GM23338 (cell line): Measurements from ENCODE around the gene KRT81. TPM values are rescaled to one million over a fixed set of nuclear protein-coding genes. Genes with fewer than 3 reads are reported as not detected.

Experiments
- CREB1 ChIP-seq: fragments of 250-450 bp; sonication (Bioruptor Pico); IDR thresholded peaks from 2 replicates; pipeline ENCODE4 v1.5.0; 2020; ENCODE audit warnings: low read depth, mild to moderate bottlenecking, moderate library complexity
- EZH2 ChIP-seq: fragments of 200-600 bp; sonication (generic); IDR thresholded peaks from one replicate; pipeline ENCODE4 v1.8.0; 2017; ENCODE audit warnings: antibody characterized with exemption, mild to moderate bottlenecking, low read depth; ENCODE audit not compliant: unreplicated experiment
- EZH2phosphoT487 ChIP-seq: fragments of 200-600 bp; sonication (generic); IDR thresholded peaks from one replicate; pipeline ENCODE4 v1.8.1; 2018; ENCODE audit warnings: antibody characterized with exemption; ENCODE audit not compliant: unreplicated experiment
- POLR2AphosphoS5 ChIP-seq: IDR thresholded peaks from 2 replicates; pipeline ENCODE4 v1.6.1; 2016; ENCODE audit warnings: antibody characterized with exemption, low read depth
- STAT1 ChIP-seq: IDR thresholded peaks from one replicate; pipeline ENCODE4 v1.6.1; 2016; ENCODE audit warnings: antibody characterized with exemption; ENCODE audit not compliant: unreplicated experiment
- ZNF331 ChIP-seq: fragments of 250-450 bp; sonication (Bioruptor Pico); IDR thresholded peaks from 2 replicates; pipeline ENCODE4 v1.5.0; 2020; ENCODE audit warnings: low read depth, mild to moderate bottlenecking, moderate library complexity
- polyA plus RNA-seq: library from polyadenylated mRNA; unstranded; fragments of >200 nt; fragmentation: Nextera tagmentation; extraction: Ambion mirVana; gene quantifications from 2 replicates; pipeline ENCODE4 v1.2.1, GENCODE V29; 2016
- total RNA-seq: library from RNA; depleted of rRNA; stranded (reverse); fragments of >200 nt; shearing (Covaris generic); gene quantifications from 2 replicates; pipeline ENCODE4 v1.2.3, GENCODE V29; 2014
- TF ChIP-seq, protein P1 (sequence below): fragments of 250-450 bp; sonication (Bioruptor Pico); IDR thresholded peaks from 2 replicates; pipeline ENCODE4 v1.5.0; 2020; ENCODE audit warnings: mild to moderate bottlenecking, moderate library complexity
- TF ChIP-seq, protein P2 (sequence below), 2 experiments: fragments of 200-600 bp in 1 of 2; sonication (generic) in 1 of 2; conservative IDR thresholded peaks; 2 replicates each; pipeline versions ENCODE4 v1.5.1 to v1.6.1; 2016 to 2017; ENCODE audit warnings: antibody characterized with exemption in 2 of 2, low read depth in 2 of 2, mild to moderate bottlenecking in 2 of 2, moderate library complexity in 1 of 2

The KRT81 gene
- total and polyA plus RNA-seq, 2 experiments from 2014 or later = not detected

- TF ChIP-seq, protein P1, sequence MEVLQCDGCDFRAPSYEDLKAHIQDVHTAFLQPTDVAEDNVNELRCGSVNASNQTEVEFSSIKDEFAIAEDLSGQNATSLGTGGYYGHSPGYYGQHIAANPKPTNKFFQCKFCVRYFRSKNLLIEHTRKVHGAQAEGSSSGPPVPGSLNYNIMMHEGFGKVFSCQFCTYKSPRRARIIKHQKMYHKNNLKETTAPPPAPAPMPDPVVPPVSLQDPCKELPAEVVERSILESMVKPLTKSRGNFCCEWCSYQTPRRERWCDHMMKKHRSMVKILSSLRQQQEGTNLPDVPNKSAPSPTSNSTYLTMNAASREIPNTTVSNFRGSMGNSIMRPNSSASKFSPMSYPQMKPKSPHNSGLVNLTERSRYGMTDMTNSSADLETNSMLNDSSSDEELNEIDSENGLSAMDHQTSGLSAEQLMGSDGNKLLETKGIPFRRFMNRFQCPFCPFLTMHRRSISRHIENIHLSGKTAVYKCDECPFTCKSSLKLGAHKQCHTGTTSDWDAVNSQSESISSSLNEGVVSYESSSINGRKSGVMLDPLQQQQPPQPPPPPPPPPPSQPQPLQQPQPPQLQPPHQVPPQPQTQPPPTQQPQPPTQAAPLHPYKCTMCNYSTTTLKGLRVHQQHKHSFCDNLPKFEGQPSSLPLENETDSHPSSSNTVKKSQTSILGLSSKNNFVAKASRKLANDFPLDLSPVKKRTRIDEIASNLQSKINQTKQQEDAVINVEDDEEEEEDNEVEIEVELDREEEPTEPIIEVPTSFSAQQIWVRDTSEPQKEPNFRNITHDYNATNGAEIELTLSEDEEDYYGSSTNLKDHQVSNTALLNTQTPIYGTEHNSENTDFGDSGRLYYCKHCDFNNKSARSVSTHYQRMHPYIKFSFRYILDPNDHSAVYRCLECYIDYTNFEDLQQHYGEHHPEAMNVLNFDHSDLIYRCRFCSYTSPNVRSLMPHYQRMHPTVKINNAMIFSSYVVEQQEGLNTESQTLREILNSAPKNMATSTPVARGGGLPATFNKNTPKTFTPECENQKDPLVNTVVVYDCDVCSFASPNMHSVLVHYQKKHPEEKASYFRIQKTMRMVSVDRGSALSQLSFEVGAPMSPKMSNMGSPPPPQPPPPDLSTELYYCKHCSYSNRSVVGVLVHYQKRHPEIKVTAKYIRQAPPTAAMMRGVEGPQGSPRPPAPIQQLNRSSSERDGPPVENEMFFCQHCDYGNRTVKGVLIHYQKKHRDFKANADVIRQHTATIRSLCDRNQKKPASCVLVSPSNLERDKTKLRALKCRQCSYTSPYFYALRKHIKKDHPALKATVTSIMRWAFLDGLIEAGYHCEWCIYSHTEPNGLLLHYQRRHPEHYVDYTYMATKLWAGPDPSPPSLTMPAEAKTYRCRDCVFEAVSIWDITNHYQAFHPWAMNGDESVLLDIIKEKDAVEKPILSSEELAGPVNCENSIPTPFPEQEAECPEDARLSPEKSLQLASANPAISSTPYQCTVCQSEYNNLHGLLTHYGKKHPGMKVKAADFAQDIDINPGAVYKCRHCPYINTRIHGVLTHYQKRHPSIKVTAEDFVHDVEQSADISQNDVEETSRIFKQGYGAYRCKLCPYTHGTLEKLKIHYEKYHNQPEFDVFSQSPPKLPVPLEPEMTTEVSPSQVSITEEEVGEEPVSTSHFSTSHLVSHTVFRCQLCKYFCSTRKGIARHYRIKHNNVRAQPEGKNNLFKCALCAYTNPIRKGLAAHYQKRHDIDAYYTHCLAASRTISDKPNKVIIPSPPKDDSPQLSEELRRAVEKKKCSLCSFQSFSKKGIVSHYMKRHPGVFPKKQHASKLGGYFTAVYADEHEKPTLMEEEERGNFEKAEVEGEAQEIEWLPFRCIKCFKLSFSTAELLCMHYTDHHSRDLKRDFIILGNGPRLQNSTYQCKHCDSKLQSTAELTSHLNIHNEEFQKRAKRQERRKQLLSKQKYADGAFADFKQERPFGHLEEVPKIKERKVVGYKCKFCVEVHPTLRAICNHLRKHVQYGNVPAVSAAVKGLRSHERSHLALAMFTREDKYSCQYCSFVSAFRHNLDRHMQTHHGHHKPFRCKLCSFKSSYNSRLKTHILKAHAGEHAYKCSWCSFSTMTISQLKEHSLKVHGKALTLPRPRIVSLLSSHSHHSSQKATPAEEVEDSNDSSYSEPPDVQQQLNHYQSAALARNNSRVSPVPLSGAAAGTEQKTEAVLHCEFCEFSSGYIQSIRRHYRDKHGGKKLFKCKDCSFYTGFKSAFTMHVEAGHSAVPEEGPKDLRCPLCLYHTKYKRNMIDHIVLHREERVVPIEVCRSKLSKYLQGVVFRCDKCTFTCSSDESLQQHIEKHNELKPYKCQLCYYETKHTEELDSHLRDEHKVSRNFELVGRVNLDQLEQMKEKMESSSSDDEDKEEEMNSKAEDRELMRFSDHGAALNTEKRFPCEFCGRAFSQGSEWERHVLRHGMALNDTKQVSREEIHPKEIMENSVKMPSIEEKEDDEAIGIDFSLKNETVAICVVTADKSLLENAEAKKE (CRISPR knock-in tag) = no peak
- TF ChIP-seq EZH2phosphoT487 (no peak), EZH2 (no peak), POLR2AphosphoS5 (no peak), CREB1 (no peak), STAT1 (no peak), ZNF331 (no peak)
- TF ChIP-seq, protein P2, sequence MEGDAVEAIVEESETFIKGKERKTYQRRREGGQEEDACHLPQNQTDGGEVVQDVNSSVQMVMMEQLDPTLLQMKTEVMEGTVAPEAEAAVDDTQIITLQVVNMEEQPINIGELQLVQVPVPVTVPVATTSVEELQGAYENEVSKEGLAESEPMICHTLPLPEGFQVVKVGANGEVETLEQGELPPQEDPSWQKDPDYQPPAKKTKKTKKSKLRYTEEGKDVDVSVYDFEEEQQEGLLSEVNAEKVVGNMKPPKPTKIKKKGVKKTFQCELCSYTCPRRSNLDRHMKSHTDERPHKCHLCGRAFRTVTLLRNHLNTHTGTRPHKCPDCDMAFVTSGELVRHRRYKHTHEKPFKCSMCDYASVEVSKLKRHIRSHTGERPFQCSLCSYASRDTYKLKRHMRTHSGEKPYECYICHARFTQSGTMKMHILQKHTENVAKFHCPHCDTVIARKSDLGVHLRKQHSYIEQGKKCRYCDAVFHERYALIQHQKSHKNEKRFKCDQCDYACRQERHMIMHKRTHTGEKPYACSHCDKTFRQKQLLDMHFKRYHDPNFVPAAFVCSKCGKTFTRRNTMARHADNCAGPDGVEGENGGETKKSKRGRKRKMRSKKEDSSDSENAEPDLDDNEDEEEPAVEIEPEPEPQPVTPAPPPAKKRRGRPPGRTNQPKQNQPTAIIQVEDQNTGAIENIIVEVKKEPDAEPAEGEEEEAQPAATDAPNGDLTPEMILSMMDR (conservative IDR thresholded peaks at IDR 0.05; ENCODE audit: low read depth in 2 of 2) = no peak
Observed at GRCh38 chr12:52311285-52311648, 19.9 kb upstream of the KRT81 start (continued).
